ENCODE measurements around the gene LNX2.

Gene LNX2

DNA sequence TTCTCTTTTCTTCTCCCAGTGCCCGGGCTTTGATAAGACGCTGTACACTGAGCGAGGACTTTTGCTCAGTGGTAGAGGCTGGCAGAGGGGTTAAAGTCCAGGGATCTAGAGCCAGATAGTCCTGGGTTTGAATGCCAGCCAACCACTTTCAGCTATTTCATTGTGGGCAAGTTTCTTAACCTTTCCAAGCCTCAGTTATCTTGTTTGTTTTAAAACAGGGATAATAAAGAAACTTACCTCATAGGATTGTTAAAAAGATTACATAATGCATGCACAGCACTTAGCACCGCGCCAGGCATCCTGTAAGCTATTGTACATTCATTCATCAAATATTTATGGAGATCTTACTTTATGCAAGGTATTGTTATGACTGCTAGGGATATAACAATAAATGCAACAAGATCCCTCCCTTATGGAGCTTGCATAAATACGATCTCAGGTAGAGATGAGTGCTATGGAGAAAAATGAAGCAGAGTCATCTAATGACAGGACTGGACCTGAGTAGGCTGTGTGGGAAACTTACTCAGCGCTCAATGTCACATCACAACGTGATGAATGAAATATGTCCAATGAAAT is 70.8 kb downstream of the LNX2 start:
- no peak for DNase-seq (ENCODE audit: low spot score)
- TF ChIP-seq, protein P1, sequence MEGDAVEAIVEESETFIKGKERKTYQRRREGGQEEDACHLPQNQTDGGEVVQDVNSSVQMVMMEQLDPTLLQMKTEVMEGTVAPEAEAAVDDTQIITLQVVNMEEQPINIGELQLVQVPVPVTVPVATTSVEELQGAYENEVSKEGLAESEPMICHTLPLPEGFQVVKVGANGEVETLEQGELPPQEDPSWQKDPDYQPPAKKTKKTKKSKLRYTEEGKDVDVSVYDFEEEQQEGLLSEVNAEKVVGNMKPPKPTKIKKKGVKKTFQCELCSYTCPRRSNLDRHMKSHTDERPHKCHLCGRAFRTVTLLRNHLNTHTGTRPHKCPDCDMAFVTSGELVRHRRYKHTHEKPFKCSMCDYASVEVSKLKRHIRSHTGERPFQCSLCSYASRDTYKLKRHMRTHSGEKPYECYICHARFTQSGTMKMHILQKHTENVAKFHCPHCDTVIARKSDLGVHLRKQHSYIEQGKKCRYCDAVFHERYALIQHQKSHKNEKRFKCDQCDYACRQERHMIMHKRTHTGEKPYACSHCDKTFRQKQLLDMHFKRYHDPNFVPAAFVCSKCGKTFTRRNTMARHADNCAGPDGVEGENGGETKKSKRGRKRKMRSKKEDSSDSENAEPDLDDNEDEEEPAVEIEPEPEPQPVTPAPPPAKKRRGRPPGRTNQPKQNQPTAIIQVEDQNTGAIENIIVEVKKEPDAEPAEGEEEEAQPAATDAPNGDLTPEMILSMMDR (IDR thresholded peaks at IDR 0.05; ENCODE audit: borderline replicate concordance, control extremely low read depth, extremely low read depth, insufficient read depth, missing control alignments) = no peak
- in situ Hi-C loops (cut with MboI; ENCODE audit: low sequenced_read_pairs, unreplicated experiment) = no loop called here

DNA sequence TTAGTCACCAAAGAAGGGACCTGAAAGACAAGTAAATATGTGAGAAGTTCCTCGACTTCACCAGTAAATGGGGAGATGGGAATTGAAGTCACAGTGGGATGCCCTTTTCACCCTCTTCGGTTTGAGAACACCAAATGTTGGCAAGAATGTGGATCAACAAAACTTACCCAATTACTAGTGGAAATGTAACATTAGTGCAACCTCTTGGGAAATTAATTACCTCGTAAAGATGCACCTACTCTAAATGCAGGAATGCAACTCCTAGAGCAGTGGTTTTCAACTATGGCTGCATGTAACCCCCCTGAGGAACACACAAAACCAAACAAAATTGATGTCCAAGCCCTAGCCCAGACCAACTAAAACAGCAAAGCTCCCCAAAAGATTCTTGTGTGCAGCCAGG is 78.1 kb downstream of the LNX2 start:
- in situ Hi-C loops (cut with MboI; ENCODE audit: low sequenced_read_pairs, unreplicated experiment) = no loop called here
- TF ChIP-seq, protein P1 (IDR thresholded peaks at IDR 0.05; ENCODE audit: borderline replicate concordance, control extremely low read depth, extremely low read depth, insufficient read depth, missing control alignments) = no peak
- no peak for DNase-seq (ENCODE audit: low spot score)

GRCh38 chr13:27541386-27541785 is 78.9 kb downstream of the LNX2 start:
- no peak for DNase-seq (ENCODE audit: low spot score)
- TF ChIP-seq, protein P1 (IDR thresholded peaks at IDR 0.05; ENCODE audit: borderline replicate concordance, control extremely low read depth, extremely low read depth, insufficient read depth, missing control alignments) = no peak
- in situ Hi-C loops (cut with MboI; ENCODE audit: low sequenced_read_pairs, unreplicated experiment) = no loop called here

DNA sequence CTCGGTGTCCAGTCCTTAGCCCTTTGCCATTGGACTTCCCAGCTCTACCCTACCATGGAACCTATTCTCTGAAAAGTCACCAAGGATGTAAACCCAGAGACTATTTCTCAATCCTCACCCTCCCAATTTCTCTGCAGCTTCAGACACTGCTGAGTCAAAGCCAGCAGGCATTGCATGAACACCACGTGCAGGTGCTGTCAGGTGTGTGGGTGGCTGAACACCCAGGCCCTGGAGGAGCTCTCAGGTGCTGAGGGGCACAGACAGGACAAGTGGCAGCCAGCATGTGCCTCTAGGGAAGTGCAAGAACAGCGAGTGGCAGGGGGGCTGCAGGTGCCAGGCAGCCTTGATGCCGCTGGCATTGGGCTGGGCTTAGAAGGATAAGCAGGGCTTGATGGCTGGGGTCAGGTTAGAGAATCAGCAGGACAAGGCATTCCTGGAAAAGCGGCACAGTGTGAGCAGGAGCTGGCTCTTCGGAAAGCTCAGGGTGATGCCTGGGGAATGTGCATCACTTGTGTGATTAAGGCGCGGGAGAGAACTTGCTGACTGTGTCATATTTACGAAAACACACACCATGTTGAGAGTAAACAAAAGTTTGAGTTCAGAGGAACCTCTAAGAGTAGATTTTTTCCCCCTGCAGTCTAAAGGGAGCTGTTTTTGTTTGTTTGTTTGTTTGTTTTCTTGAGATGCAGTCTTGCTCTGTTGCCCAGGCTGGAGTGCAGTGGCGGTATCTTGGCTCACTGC is 83.8 kb downstream of the LNX2 start:
- DNase-seq (ENCODE audit: low spot score) = no peak
- in situ Hi-C loops (cut with MboI; ENCODE audit: low sequenced_read_pairs, unreplicated experiment) = no loop called here
- TF ChIP-seq, protein P1 (IDR thresholded peaks at IDR 0.05; ENCODE audit: borderline replicate concordance, control extremely low read depth, extremely low read depth, insufficient read depth, missing control alignments) = no peak

- no peak for DNase-seq (ENCODE audit: low spot score)
- TF ChIP-seq, protein P1 (IDR thresholded peaks at IDR 0.05; ENCODE audit: borderline replicate concordance, control extremely low read depth, extremely low read depth, insufficient read depth, missing control alignments) = no peak
- in situ Hi-C loops (cut with MboI; ENCODE audit: low sequenced_read_pairs, unreplicated experiment) = no loop called here
These were observed 84.8 kb downstream of the LNX2 start for GRCh38 chr13:27535546-27535945.

GRCh38 chr13:27534981-27535380 is 85.3 kb downstream of the LNX2 start:
- TF ChIP-seq, protein P1 (IDR thresholded peaks at IDR 0.05; ENCODE audit: borderline replicate concordance, control extremely low read depth, extremely low read depth, insufficient read depth, missing control alignments) = no peak
- no peak for DNase-seq (ENCODE audit: low spot score)
- in situ Hi-C loops (cut with MboI; ENCODE audit: low sequenced_read_pairs, unreplicated experiment) = no loop called here
